Osteoblast (primary cell): ENCODE results near the gene ADGRG4. TPM values are rescaled to one million over a fixed set of nuclear protein-coding genes. Genes with fewer than 3 reads are reported as not detected.

Source experiments
- DNase-seq: peaks from one replicate; pipeline ENCODE4 v3.0.0; 2011; ENCODE audit warnings: low spot score, mixed read lengths; ENCODE audit not compliant: insufficient read length; ENCODE audit errors: missing footprints
- H2AFZ ChIP-seq: 2 replicates; pipeline ENCODE4 v1.6.0; 2011; ENCODE audit warnings: mild to moderate bottlenecking, low read length
- H3K27ac ChIP-seq: 2 replicates; pipeline ENCODE4 v1.5.1; 2011; ENCODE audit warnings: mild to moderate bottlenecking, low read depth, low read length, moderate library complexity
- H3K27me3 ChIP-seq: 2 replicates; pipeline ENCODE4 v1.6.0; 2012; ENCODE audit warnings: mild to moderate bottlenecking, control low read depth, inconsistent platforms, low read length, moderate library complexity; ENCODE audit not compliant: insufficient read depth
- H3K36me3 ChIP-seq: 2 replicates; pipeline ENCODE4 v1.5.1; 2011; ENCODE audit warnings: mild to moderate bottlenecking, low read length, control low read depth, moderate library complexity; ENCODE audit not compliant: insufficient read depth
- H3K4me1 ChIP-seq: 2 replicates; pipeline ENCODE4 v1.5.1; 2011; ENCODE audit warnings: mild to moderate bottlenecking, low read length, control low read depth, moderate library complexity; ENCODE audit not compliant: insufficient read depth
- H3K4me2 ChIP-seq: 2 replicates; pipeline ENCODE4 v1.6.0; 2011; ENCODE audit warnings: mild to moderate bottlenecking, low read length; ENCODE audit not compliant: insufficient read depth
- H3K4me3 ChIP-seq: fragments of 200-600 bp; sonication (generic); 3 replicates; pipeline ENCODE4 v1.5.1; 2012; ENCODE audit warnings: mild to moderate bottlenecking, low read length, inconsistent platforms; ENCODE audit not compliant: insufficient read depth
- H3K79me2 ChIP-seq: 2 replicates; pipeline ENCODE4 v1.6.0; 2012; ENCODE audit warnings: mild to moderate bottlenecking, low read length, control low read depth, inconsistent platforms; ENCODE audit not compliant: insufficient read depth
- H3K9me3 ChIP-seq: 2 replicates; pipeline ENCODE4 v1.5.1; 2011; ENCODE audit warnings: low read depth, low read length, control low read depth
- H4K20me1 ChIP-seq: 2 replicates; pipeline ENCODE4 v1.6.0; 2012; ENCODE audit warnings: mild to moderate bottlenecking, low read length, control low read depth; ENCODE audit not compliant: insufficient read depth
- CTCF ChIP-seq: IDR thresholded peaks from 2 replicates; pipeline ENCODE4 v1.5.1; 2011; ENCODE audit warnings: mild to moderate bottlenecking, low read depth, low read length, moderate library complexity; ENCODE audit errors: extremely low read depth
- total RNA-seq: library from RNA; depleted of rRNA; stranded (reverse); fragments of >200 nt; gene quantifications from 2 replicates; pipeline ENCODE4 v1.2.3, GENCODE V29; 2012

Gene ADGRG4
- total RNA-seq, 1 donor, result not detected

GRCh38 chrX:136354201-136354600, 53.4 kb downstream of the ADGRG4 start:
- Histone ChIP-seq H2AFZ (no peak overlapping the region), H3K4me1 (no peaks in the 10 kb centered on the region), H3K9me3 (no peaks in the 10 kb centered on the region), H3K79me2 (no peaks in the 10 kb centered on the region), H3K27me3 (no peaks in the 10 kb centered on the region), H3K36me3 (no peaks in the 10 kb centered on the region), H4K20me1 (no peaks in the 10 kb centered on the region), H3K4me2 (no peak overlapping the region), H3K4me3 (no peak overlapping the region), H3K27ac (no peak overlapping the region)
- no peak for TF ChIP-seq CTCF
- DNase-seq, result no peak

DNA sequence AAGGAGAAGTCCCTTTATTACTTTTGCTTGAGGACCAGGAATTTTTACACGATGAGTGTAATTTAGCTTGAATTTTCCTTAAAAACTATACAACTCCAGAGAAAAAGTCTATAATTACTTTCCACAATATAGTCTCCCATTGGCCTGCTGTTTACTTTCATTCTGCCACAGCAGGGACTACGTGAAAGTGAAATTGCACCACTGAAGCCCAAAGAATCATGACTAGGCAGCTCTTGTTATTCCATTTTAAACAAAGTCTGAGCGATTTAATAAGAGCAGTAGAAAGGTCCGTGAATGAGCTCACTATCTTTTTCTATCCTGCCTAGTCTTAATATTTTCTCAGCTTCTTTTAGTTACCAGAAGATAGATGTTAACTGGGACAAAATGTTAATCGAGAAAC, 68.6 kb downstream of the ADGRG4 start:
- Histone ChIP-seq H3K36me3 (no peaks in the 10 kb centered on the region), H3K27ac (no peak overlapping the region), H3K4me1 (no peaks in the 10 kb centered on the region), H2AFZ (no peak overlapping the region), H3K4me2 (no peak overlapping the region), H4K20me1 (no peaks in the 10 kb centered on the region), H3K9me3 (no peaks in the 10 kb centered on the region), H3K27me3 (no peaks in the 10 kb centered on the region), H3K4me3 (no peak overlapping the region), H3K79me2 (no peaks in the 10 kb centered on the region)
- no peak for TF ChIP-seq CTCF
- no peak for DNase-seq

DNA sequence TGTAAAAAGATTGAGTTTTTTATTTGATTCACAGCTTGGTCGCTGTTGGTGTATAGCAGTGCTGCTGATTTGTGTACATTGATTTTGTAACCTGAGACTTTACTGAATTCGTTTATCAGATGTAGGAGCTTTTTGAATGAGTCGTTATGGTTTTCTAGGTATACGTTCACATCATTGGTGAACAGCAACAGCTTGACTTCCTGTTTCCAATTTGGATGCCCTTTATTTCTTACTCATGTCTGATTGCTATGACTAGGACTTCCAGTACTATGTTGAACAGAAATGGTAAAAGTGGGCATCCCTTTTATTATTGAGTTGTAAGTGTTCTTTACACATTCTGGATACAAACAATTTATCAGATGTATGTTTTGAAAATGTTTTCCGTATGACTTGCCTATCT, 76.0 kb downstream of the ADGRG4 start:
- H3K9me3 ChIP-seq, result no peaks in the 10 kb centered on the region
- H3K27me3 ChIP-seq, result no peaks in the 10 kb centered on the region
- H4K20me1 ChIP-seq, result no peaks in the 10 kb centered on the region
- no peak for TF ChIP-seq CTCF
- no peaks in the 10 kb centered on the region for H3K36me3 ChIP-seq
- no peaks in the 10 kb centered on the region for H3K4me1 ChIP-seq
- H3K27ac ChIP-seq, result no peak overlapping the region
- H3K4me2 ChIP-seq, result no peak overlapping the region
- DNase-seq, result no peak
- no peaks in the 10 kb centered on the region for H3K79me2 ChIP-seq
- H2AFZ ChIP-seq, result no peak overlapping the region
- no peak overlapping the region for H3K4me3 ChIP-seq

DNA sequence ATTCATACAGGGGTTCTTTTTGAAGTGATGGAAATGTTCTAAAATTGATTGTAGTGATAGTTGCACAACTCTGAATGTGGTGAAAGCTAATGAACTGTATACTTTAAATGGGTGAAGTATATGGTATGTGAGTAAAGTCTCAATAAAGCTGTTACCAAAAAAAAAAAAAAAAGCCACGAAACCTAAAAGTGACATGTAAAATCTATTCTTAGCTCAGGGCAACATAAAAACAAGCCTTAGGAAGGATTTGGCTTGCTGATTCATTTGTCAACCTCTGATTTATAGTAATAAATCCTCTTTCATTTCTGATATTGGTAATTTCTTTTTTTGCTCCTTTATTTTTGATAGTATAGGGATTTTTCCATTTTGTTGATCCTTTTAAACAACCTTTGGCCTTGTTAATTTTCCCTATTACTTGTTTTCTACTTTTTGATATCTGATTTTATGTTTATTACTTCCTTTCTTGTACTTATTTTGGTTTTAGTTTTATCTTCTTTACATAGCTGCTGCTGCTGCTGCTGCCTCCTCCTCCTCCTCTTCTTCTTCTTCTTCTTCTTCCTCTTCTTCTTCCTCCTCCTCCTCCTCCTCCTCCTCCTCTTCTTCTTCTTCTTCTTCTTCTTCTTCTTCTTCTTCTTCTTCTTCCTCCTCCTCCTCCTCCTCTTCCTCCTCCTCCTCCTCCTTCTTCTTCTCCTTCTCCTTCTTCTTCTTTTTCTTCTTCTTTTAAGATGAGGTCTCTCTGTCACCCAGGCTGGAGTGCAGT, 79.4 kb downstream of the ADGRG4 start:
- H3K36me3 ChIP-seq, result no peaks in the 10 kb centered on the region
- H4K20me1 ChIP-seq, result no peaks in the 10 kb centered on the region
- DNase-seq, result no peak
- H3K4me3 ChIP-seq, result no peak overlapping the region
- H2AFZ ChIP-seq, result no peak overlapping the region
- no peaks in the 10 kb centered on the region for H3K79me2 ChIP-seq
- no peaks in the 10 kb centered on the region for H3K27me3 ChIP-seq
- H3K4me1 ChIP-seq, result no peaks in the 10 kb centered on the region
- TF ChIP-seq CTCF, result no peak
- H3K4me2 ChIP-seq, result no peak overlapping the region
- no peak overlapping the region for H3K27ac ChIP-seq
- H3K9me3 ChIP-seq, result no peaks in the 10 kb centered on the region
